ENCODE measurements around the gene RCOR2. TPM values are rescaled to one million over a fixed set of nuclear protein-coding genes. Genes with fewer than 3 reads are reported as not detected.
A peak's percentile ranks its signal among the peaks of the same experiment; 100 is the strongest.
"Not testable (repeated sequence)": the region's sequence is repeated elsewhere in the genome, so short reads cannot be mapped to it uniquely, and the experiment has no call there.

RCOR2 gene
- total RNA-seq, 2 experiments from 2014 or later, result 2.1 to 2.4 TPM

DNA sequence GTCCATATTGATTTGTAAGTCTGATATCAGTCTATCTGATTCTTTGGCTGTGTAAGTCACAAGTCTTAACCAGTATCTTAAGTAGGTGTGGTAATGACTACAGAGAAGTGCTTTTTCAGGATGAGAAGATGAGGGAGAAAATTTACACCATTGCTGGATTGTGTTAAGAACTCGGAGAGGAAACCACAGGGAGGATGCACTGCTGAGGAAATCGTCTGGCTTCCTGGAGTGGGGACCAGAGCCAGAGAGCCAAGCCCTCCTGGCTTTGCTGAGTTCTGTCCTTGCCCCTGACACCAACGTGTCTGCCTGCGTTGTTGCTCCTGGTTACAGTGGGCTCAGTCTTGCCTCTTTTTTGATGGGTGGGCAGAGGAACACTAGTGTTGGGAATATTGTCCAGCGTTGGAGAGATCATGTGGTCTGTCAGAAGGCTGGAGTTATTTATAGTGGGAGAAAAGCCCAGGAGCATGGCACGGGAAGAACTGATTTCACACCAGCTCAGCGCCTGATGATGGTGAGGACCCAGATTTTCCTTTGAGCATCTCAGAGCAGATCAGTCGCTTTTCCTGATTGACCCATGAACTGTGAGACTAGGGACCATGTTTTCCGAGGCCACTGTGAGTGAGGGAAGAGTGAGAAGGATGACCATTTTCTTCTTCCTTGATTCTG, 48.4 kb downstream of the RCOR2 start:
- intact Hi-C loops (cut with micrococcal nuclease; ENCODE audit: unreplicated experiment), result no loop called here
- Histone ChIP-seq H3K79me2 (ENCODE audit: insufficient read depth, low read depth, low read length) (peaks cover 63% of the 10 kb centered on the region), H3K9me3 (ENCODE audit: low read length) (no peaks in the 10 kb centered on the region), H3K36me3 (ENCODE audit: insufficient read depth, low read length) (peaks cover 69% of the 10 kb centered on the region), H2AFZ (ENCODE audit: low read length) (no peak overlapping the region), H3K4me3 (ENCODE audit: low read depth, low read length, poor library complexity, severe bottlenecking) (no peak overlapping the region), H3K4me2 (ENCODE audit: low read length) (no peak overlapping the region), H3K9me2 (ENCODE audit: insufficient read depth, low read length) (no peaks in the 10 kb centered on the region), H4K20me1 (ENCODE audit: insufficient read depth, low read length) (peaks cover 10% of the 10 kb centered on the region; the same call in 1 of the 2 replicates), H3K27ac (ENCODE audit: low read depth, low read length, poor library complexity, severe bottlenecking) (no peak overlapping the region), H3K4me1 (ENCODE audit: insufficient read depth, low read length, poor library complexity, severe bottlenecking) (peaks cover 17% of the 10 kb centered on the region)
- no peak for DNase-seq (ENCODE audit: low spot score)
- BruUV-seq (replicated peaks), result no TSS peak
- CTCF ChIA-PET (ENCODE audit: unreplicated experiment), result no interaction called here
- TF ChIP-seq EZH2phosphoT487 (IDR thresholded peaks at IDR 0.05; ENCODE audit: borderline replicate concordance, low read depth, low read length), result no peak
- TF ChIP-seq, protein P1, sequence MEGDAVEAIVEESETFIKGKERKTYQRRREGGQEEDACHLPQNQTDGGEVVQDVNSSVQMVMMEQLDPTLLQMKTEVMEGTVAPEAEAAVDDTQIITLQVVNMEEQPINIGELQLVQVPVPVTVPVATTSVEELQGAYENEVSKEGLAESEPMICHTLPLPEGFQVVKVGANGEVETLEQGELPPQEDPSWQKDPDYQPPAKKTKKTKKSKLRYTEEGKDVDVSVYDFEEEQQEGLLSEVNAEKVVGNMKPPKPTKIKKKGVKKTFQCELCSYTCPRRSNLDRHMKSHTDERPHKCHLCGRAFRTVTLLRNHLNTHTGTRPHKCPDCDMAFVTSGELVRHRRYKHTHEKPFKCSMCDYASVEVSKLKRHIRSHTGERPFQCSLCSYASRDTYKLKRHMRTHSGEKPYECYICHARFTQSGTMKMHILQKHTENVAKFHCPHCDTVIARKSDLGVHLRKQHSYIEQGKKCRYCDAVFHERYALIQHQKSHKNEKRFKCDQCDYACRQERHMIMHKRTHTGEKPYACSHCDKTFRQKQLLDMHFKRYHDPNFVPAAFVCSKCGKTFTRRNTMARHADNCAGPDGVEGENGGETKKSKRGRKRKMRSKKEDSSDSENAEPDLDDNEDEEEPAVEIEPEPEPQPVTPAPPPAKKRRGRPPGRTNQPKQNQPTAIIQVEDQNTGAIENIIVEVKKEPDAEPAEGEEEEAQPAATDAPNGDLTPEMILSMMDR (conservative IDR thresholded peaks at IDR 0.05; ENCODE audit: low read length), result no peak
- POLR2A ChIA-PET, result no interaction called here

DNA sequence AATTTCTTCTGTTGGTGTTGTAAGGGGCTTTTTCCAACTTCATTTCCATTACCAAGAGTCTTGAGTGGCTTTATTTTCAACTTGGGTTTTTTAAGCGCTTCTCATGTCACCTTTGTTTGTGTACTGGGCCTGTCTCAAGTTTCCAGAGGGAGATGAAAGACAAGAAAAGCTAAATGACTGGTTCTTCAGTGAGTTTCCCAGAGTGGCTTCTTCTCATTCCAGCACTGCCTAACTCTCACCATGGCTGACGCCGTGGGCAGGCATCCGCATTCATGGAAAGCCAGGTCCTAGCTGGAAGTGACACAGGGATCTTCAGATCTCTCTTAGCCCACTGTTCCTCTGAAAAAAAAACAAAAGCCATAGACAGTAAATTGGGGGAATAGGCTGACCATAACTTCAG, 49.5 kb downstream of the RCOR2 start:
- POLR2A ChIA-PET, result interaction anchor here (1.1 to 1.3 kb wide), 2 partner anchors 9 to 17 kb away, joined by 5 to 6 read pairs; no protein-coding TSS in a partner anchor
- H2AFZ ChIP-seq (ENCODE audit: low read length), result no peak overlapping the region
- peaks cover 20% of the 10 kb centered on the region for H3K4me1 ChIP-seq (ENCODE audit: insufficient read depth, low read length, poor library complexity, severe bottlenecking)
- H3K4me3 ChIP-seq (ENCODE audit: low read depth, low read length, poor library complexity, severe bottlenecking), result no peak overlapping the region
- DNase-seq (ENCODE audit: low spot score), result no peak
- no peak overlapping the region for H3K4me2 ChIP-seq (ENCODE audit: low read length)
- intact Hi-C loops (cut with micrococcal nuclease; ENCODE audit: unreplicated experiment), result no loop called here
- CTCF ChIA-PET (ENCODE audit: unreplicated experiment), result no interaction called here
- H4K20me1 ChIP-seq (ENCODE audit: insufficient read depth, low read length), result peaks cover 10% of the 10 kb centered on the region; the same call in 1 of the 2 replicates
- no peak overlapping the region for H3K27ac ChIP-seq (ENCODE audit: low read depth, low read length, poor library complexity, severe bottlenecking)
- TF ChIP-seq, protein P1 (conservative IDR thresholded peaks at IDR 0.05; ENCODE audit: low read length), result no peak
- TF ChIP-seq EZH2phosphoT487 (IDR thresholded peaks at IDR 0.05; ENCODE audit: borderline replicate concordance, low read depth, low read length), result no peak
- BruUV-seq (replicated peaks), result no TSS peak
- H3K9me3 ChIP-seq (ENCODE audit: low read length), result no peaks in the 10 kb centered on the region
- peaks cover 66% of the 10 kb centered on the region for H3K79me2 ChIP-seq (ENCODE audit: insufficient read depth, low read depth, low read length)
- no peaks in the 10 kb centered on the region for H3K9me2 ChIP-seq (ENCODE audit: insufficient read depth, low read length)
- H3K36me3 ChIP-seq (ENCODE audit: insufficient read depth, low read length), result peaks cover 70% of the 10 kb centered on the region

DNA sequence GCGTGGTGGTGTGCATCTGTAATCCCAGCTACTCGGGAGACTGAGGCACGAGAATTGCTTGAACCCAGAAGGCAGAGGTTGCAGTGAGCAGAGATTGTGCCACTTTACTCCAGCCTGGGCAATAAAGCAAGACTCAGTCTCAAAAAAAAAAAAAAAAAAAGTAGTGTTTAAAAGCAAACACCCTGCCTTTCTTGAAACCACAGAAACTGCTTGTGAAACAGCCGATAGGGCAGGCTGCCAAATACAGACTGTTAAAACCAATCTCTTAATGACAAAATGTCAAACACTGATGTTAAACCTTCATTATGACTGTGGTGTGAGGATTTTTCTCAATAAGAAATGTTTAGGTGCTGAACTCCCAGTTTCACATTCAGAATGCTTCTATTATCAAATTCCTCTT, 50.8 kb downstream of the RCOR2 start:
- peak; percentile 29 for DNase-seq (ENCODE audit: low spot score)
- H3K4me1 ChIP-seq (ENCODE audit: insufficient read depth, low read length, poor library complexity, severe bottlenecking), result peaks cover 20% of the 10 kb centered on the region
- BruUV-seq (replicated peaks), result no TSS peak
- intact Hi-C loops (cut with micrococcal nuclease; ENCODE audit: unreplicated experiment), result no loop called here
- no peaks in the 10 kb centered on the region for H3K9me2 ChIP-seq (ENCODE audit: insufficient read depth, low read length)
- no peak overlapping the region for H3K4me3 ChIP-seq (ENCODE audit: low read depth, low read length, poor library complexity, severe bottlenecking)
- H4K20me1 ChIP-seq (ENCODE audit: insufficient read depth, low read length), result peaks cover 10% of the 10 kb centered on the region; the same call in 1 of the 2 replicates
- H2AFZ ChIP-seq (ENCODE audit: low read length), result no peak overlapping the region
- peaks cover 62% of the 10 kb centered on the region for H3K79me2 ChIP-seq (ENCODE audit: insufficient read depth, low read depth, low read length)
- TF ChIP-seq, protein P1 (conservative IDR thresholded peaks at IDR 0.05; ENCODE audit: low read length), result no peak
- no peak for TF ChIP-seq EZH2phosphoT487 (IDR thresholded peaks at IDR 0.05; ENCODE audit: borderline replicate concordance, low read depth, low read length)
- H3K27ac ChIP-seq (ENCODE audit: low read depth, low read length, poor library complexity, severe bottlenecking), result peak overlapping the region; percentile 18
- ChIA-PET CTCF (ENCODE audit: unreplicated experiment) (no interaction called here), POLR2A (interaction anchor here (0.6 to 1.4 kb wide), 5 partner anchors 10 to 183 kb away, joined by 3 to 4 read pairs (median 3); no protein-coding TSS in a partner anchor)
- H3K36me3 ChIP-seq (ENCODE audit: insufficient read depth, low read length), result peaks cover 70% of the 10 kb centered on the region
- no peaks in the 10 kb centered on the region for H3K9me3 ChIP-seq (ENCODE audit: low read length)
- peak overlapping the region; percentile 50 for H3K4me2 ChIP-seq (ENCODE audit: low read length)

DNA sequence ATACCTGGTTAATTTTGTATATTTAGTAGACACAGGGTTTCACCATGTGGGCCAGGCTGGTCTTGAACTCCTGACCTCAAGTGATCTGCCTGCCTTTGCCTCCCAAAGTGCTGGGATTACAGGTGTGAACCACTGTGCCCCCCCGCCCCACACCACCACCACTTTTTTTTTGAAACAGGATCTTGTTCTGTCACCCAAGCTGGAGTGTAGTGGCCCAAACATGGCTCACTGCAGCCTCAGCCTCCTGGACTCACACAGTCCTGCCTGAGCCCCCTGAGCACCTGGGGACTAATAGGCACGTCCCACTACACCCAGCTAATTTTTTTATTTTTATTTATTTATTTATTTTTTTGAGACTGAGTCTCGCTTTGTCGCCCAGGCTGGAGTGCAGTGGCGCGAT, 53.3 kb downstream of the RCOR2 start:
- H3K4me2 ChIP-seq (ENCODE audit: low read length); H3K9me3 ChIP-seq (ENCODE audit: low read length); intact Hi-C loops (cut with micrococcal nuclease; ENCODE audit: unreplicated experiment); BruUV-seq (replicated peaks); DNase-seq (ENCODE audit: low spot score); H3K9me2 ChIP-seq (ENCODE audit: insufficient read depth, low read length); H3K27ac ChIP-seq (ENCODE audit: low read depth, low read length, poor library complexity, severe bottlenecking); H2AFZ ChIP-seq (ENCODE audit: low read length); H3K4me3 ChIP-seq (ENCODE audit: low read depth, low read length, poor library complexity, severe bottlenecking); CTCF ChIA-PET (ENCODE audit: unreplicated experiment); H4K20me1 ChIP-seq (ENCODE audit: insufficient read depth, low read length): not testable (repeated sequence)
- peaks cover 61% of the 10 kb centered on the region for H3K36me3 ChIP-seq (ENCODE audit: insufficient read depth, low read length)
- peaks cover 44% of the 10 kb centered on the region for H3K79me2 ChIP-seq (ENCODE audit: insufficient read depth, low read depth, low read length)
- peaks cover 20% of the 10 kb centered on the region for H3K4me1 ChIP-seq (ENCODE audit: insufficient read depth, low read length, poor library complexity, severe bottlenecking)
- POLR2A ChIA-PET, result interaction anchor here (1.2 kb wide), 1 partner anchor 15 kb away, joined by 7 read pairs; no protein-coding TSS in a partner anchor
